H54 (cell line): ENCODE data around the gene ZNF774.
"Not testable (repeated sequence)": the region's sequence is repeated elsewhere in the genome, so short reads cannot be mapped to it uniquely, and the experiment has no call there.

ENCODE experiments used
- DNase-seq: peaks from one replicate; pipeline ENCODE4 v3.0.0; 2011; ENCODE audit warnings: low spot score, mixed read lengths; ENCODE audit not compliant: insufficient read length
- FAIRE-seq: peaks from 3 replicates; lab custom pipeline; 2011; peaks lifted over from hg19 to GRCh38; lab: Jason Lieb, UNC
- POLR2A ChIP-seq: IDR thresholded peaks from 2 replicates; pipeline ENCODE4 v1.6.1; 2011; ENCODE audit warnings: low read depth, mild to moderate bottlenecking, low read length

The ZNF774 gene

GRCh38 chr15:90407871-90408317 lies 55.8 kb downstream of the ZNF774 start:
- DNase-seq (no peak), FAIRE-seq (no peak)
- no peak for TF ChIP-seq POLR2A

- FAIRE-seq (no peak), DNase-seq (no peak)
- no peak for TF ChIP-seq POLR2A
These were observed 56.6 kb downstream of the ZNF774 start for GRCh38 chr15:90408657-90409056.

- FAIRE-seq, result not testable (repeated sequence)
These were observed 57.5 kb downstream of the ZNF774 start for GRCh38 chr15:90409587-90409986.

GRCh38 chr15:90410316-90410715 lies 58.2 kb downstream of the ZNF774 start:
- not testable (repeated sequence) for DNase-seq, FAIRE-seq

More at GRCh38 chr15:90409587-90409986, 57.5 kb downstream of the ZNF774 start:
- not testable (repeated sequence) for DNase-seq

GRCh38 chr15:90411176-90411575 lies 59.1 kb downstream of the ZNF774 start:
- TF ChIP-seq POLR2A, result no peak
- no peak for FAIRE-seq

More at GRCh38 chr15:90411176-90411575, 59.1 kb downstream of the ZNF774 start:
- no peak for DNase-seq
